ENCODE results near the gene ZNF474.
"Not testable (repeated sequence)": the region's sequence is repeated elsewhere in the genome, so short reads cannot be mapped to it uniquely, and the experiment has no call there.

ZNF474 gene

GRCh38 chr5:122129306-122129705, at the start of gene ZNF474:
TSS of gene ZNF474 (plus strand) at chr5:122129546. CDS start at chr5:122151991, 22,445 bp downstream.
- no peak for ATAC-seq
- no peak for DNase-seq

GRCh38 chr5:122081541-122081940, 47.8 kb upstream of the ZNF474 start:
- no peak for DNase-seq
- ATAC-seq, result no peak

- ATAC-seq (no peak), DNase-seq (no peak)
These were observed 45.8 kb upstream of the ZNF474 start for GRCh38 chr5:122083535-122083934.

DNA sequence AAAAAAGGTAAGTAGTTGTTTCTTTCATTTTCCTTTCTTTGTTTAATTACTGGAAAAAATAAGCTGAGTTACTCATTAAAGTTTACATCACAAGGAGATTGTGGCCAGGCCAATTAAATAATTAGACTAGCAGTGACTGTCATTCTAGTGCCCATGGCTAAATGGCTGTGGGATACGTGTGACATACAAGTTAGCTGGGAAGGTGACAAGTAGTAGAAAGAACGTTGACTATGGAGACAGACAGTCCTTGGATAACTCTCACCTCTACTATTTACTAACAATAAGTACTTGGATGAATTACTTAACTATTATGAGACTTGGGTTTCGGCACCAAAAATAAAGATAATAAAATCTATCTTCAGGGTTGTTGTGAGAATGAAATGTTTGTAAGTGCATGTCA, 44.3 kb upstream of the ZNF474 start:
- ATAC-seq, result no peak
- no peak for DNase-seq

DNA sequence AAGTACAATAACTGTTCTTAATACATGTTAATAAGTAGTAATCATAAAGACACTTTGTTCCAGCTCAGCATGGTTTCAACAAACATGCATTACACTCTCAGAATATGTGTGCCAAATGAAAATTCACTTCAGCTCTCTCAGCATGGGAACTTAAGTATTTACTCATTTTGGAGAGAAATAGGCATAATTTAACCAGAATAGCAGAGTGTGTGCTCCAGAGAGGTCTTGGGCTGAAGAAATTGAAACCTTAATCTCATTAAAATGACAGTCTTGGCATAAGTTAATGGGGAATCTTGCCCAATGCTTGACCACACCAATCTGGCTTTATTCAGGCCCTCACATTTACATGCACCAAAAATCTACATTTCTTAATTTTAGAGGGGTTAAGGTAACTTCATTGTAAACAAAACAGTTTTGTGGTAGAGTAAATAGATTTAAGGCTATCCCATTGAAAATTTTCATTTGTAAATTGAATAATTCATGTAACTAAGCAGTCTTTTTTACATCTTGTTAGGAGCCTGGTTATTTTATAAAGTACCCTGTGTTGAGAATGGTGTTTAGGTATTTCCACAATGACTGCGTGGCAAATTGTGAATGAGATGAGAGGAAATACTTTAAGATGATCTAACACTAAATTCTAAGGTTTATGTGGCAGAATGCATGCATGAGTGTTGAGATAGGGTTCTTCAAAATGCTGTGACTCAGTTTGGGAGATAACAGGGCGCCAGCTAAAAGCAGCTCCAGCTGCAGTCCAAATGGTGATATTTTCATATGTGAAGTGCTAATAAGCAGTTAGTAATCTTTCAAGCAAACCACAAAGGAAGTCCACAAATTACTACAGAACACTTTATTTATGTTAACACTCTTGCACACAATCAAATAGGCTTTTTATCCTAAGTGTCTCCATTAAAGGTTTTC, 40.0 kb upstream of the ZNF474 start:
- DNase-seq, result no peak
- no peak for ATAC-seq

GRCh38 chr5:122091936-122092600, 37.3 kb upstream of the ZNF474 start:
- no peak for ATAC-seq
- no peak for DNase-seq

- ATAC-seq (no peak), DNase-seq (no peak)
These were observed 35.7 kb upstream of the ZNF474 start for GRCh38 chr5:122093415-122094180.

DNA sequence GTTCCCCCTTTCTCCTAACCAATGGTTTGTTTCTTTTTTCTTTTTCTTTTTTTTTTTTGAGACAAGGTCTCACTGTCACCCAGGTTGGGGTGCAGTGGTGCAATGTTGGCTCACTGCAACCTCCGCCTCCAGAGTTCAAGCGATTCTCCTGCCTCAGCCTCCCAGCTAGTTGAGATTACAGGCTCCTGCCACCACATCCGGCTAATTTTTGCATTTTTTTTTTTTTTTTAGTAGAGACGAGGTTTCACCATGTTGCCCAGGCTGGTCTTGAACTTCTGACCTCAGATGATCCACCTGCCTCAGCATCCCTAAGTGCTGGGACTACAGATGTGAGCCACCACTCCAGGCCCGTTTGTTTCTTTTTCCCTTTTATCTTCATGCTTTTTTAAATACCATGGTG, 35.1 kb upstream of the ZNF474 start:
- not testable (repeated sequence) for DNase-seq, ATAC-seq

- no peak for ATAC-seq
- no peak for DNase-seq
These were observed 34.2 kb upstream of the ZNF474 start for GRCh38 chr5:122095158-122095557.

DNA sequence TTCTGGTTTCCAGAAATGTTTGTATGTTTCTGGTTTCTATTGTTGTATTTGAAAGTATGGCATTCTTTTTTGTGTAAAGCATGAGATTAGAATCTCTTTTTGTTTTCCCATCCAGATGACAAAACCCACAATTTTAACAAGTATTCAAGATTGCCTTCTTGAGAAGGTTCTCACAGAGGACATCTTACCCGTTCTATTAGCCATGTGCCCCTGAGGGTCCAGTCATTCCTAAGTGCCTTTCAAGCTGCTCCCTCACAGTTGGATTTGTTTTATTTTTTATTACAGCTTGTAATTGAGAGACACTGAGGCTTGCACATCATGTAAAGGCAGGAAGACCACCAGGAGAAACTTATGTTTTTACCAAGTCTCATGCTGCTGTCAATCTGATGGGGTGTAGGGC, 32.0 kb upstream of the ZNF474 start:
- DNase-seq (no peak), ATAC-seq (no peak)

DNA sequence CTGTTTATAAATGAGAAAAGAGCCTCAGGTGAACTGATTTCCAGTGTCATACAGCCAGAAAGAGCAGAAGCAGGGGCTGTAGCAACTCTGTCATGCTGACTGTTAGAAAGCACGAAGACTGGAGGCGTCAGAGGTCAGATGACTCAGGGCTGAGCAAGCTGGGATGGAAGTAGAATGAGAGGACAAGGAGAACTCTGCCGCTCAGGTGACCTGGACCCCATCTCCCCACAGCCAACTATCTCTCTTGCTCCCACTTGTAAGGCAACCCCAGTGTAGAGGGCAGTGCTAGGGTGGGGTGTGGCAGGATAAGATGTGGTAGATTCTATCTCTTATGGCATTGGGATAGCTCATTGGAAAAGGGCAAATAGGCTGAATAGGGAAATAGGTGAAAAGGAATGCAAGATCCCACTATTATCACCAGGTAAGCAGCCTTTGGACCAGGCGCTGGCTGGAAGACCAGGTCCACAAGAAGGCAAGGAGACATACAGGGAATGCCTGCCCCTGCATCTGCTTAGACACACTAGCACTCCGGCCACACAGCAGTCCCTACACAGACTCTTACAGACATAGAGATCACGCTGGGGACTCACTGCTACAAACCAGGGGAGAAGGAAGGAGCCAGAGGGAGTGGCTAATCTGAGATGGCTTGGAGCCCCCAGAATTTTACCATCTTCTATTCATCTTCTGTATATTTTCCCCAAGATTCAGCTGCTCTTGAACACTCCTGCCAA, 30.1 kb upstream of the ZNF474 start:
- DNase-seq (no peak), ATAC-seq (peak; percentile 36)

DNA sequence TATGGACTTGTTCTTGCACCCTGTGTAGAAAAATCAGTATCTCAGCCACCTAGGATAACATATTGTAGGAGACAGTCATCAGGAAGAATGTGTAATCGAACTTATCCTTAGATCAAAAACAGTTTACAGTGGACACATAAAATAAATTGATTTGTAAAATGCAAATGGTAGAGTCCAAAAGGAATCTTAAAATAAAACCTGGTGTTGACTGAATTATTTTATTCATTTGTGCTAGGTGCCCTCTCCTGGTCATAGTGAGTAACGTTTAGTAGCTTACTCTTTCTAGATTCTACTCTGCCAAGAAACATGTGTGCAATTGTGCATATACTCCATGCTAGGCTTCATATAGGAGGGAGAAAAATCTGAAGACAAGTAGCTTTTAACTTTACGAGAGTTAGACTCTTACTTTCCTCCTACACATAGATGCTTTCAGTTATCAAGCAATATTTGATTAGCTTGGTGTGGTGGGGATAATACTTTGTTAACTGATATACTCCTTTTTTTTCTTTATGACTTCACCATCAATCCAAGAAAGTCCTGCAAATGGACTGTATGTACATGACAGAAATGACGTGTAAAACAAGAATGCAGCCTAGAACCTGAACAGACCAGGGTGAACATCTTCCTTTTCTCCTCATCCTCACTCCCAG, 27.6 kb upstream of the ZNF474 start:
- no peak for ATAC-seq
- DNase-seq, result no peak

DNA sequence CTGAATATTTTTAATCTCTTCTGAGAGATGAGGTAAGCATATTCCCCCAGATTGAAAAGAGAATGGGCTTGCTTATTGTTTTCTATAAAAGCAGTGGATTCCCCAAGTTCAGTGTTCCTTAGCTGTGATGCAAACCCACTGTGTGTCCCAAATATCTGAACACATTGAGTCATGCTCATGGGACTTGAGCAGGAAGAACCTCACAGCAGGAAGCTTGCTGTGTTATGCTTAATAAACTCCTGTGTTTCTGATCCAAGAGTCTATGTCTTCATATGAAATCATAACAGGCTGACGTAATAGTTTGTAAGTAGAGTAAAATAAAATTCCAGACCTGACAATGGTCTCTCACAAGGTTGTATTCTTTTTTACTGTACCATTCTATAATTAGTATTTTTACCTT, 26.5 kb upstream of the ZNF474 start:
- ATAC-seq (no peak), DNase-seq (no peak)

DNA sequence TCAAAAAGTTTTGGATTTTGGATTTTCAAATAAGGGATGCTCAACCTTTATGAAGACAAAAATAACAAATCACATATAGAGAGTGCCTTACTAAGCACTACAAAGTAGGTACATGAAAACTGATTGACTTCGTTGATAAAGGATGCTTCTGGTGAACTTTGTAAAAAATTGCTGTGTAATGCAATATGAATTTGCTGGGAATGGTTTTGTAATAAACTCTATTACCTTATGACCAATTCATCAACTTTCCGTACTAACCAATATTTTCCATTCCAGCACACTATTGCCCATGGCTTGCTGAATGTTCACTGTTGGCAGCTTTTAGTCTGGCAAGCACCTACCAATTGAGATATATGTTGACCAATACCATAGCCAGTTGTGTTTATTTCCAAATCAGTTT, 23.4 kb upstream of the ZNF474 start:
- ATAC-seq (no peak), DNase-seq (no peak)

DNA sequence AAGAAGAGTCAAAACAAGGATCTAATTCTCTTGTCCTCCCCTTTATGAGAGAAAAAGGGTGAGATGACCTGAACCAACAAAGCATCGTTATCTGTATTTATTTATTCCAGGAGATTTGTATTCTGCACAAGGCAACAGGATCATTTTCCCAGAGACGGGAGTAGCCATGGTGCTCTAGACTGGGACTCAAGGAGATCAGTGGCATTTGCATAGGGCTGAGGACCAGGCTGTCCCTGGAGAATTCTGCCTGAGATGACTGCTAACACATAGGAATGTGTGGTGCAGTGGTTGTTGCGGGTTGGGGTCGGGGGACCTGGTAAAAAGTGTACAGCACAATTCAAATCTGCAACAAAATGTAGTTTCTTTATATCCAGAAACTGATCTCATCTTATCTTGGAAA, 22.3 kb upstream of the ZNF474 start:
- DNase-seq (no peak), ATAC-seq (no peak)

DNA sequence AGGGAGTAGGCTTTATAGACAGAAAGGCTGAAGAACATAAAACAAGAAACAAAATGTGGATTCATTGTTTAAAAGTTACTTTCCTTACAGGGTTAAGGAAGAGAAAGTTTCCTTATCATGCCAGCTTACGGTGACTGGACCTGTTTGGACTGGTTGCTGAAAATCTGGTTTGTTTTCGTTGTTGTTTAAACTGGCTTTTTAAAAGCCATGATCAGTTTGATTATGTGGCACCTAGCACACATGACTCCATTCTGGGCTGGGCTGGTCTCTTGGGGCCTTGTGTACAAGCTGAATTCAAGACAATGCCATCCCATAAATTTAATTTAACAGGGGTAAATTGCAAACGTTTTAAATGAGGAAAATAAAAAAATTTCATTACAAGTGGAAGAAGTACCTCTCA, 18.4 kb upstream of the ZNF474 start:
- DNase-seq (no peak), ATAC-seq (no peak)

DNA sequence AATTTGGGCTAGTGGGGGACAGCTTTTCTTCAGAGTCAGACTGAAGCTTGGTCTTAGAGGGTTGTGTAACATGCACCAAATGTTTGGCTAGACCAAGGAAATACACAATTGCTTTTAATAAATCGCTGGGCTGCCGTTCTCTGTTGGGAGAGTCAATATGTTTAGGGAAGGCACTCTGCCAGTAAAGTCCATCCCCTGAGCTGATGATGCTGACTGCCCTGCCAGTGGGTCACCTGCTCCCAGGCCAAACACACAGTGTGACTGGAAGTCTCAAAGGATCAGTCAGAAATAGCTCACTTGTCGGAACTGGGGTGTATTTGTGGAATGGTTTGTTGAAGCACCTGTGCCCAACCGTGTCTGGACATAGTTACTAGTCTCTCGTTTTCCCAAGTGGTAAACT, 17.9 kb upstream of the ZNF474 start:
- no peak for ATAC-seq

DNA sequence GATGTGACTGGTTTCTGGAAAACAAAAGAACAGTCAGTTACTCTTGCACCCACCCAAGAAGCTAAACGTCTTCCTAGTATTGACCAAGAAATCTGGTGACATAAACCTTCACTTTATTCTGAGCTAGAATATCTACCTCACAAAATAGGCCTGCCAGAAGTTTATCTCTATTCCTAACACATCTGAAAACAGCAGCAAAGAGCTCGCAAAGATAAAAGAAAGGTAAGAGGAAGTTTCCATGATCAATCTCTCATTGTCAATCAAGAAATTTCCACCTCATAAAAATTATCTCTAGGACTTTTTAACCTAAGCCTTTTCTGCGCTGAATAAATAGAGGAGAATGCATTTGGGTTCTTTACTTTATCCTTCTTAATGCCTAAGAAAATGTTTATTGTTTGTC, 17.3 kb upstream of the ZNF474 start:
- ATAC-seq, result no peak
- DNase-seq, result no peak

More for the DNA sequence above, 17.9 kb upstream of the ZNF474 start:
- no peak for DNase-seq

GRCh38 chr5:122112733-122113558, 16.4 kb upstream of the ZNF474 start:
- DNase-seq (no peak), ATAC-seq (no peak)

DNA sequence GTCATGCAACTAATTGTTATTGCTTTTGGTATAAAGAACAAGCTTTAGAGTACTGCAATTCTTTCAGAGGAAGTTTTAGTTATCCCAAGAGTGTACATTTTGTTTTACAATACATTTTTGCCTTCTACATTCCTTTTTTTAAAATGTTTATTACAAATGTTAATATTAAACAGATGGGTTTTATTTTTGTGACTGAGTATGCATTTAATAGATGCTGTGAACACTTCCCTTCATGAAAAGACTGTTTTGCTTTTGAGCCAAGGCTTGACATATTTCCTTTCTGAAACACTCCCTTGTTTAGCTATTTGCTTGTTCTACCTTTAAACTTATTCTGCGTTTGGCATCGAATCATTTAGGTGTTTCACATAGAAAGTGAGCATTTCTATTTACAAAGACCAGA, 14.8 kb upstream of the ZNF474 start:
- no peak for ATAC-seq
- DNase-seq, result no peak

All from stimulated activated naive CD8-positive, alpha-beta T cell treated with anti-CD3 and anti-CD28 coated beads, Interleukin-15, Interleukin-2, amounts not matched to agents 100 U/mL and 50 U/mL, for 24 hours (primary cell).